PFSK-1 (cell line): ENCODE measurements around the gene ANKS1A.

Experiments used
- FOXP2 ChIP-seq: optimal IDR thresholded peaks from 2 replicates; pipeline ENCODE3; 2011; ENCODE audit warnings: borderline replicate concordance, control low read depth, inconsistent platforms; ENCODE audit not compliant: insufficient read depth; ENCODE audit errors: extremely low read length, extremely low read depth
- POLR2AphosphoS5 ChIP-seq: IDR thresholded peaks from 2 replicates; pipeline ENCODE4 v1.6.1; 2012; ENCODE audit warnings: low read depth, mild to moderate bottlenecking, control low read depth, low read length, moderate library complexity
- SIN3A ChIP-seq: IDR thresholded peaks from 2 replicates; pipeline ENCODE4 v1.6.1; 2012; ENCODE audit warnings: mild to moderate bottlenecking, low read length, moderate library complexity, borderline replicate concordance; ENCODE audit not compliant: insufficient read depth
- TAF1 ChIP-seq: IDR thresholded peaks from 2 replicates; pipeline ENCODE4 v1.6.1; 2012; ENCODE audit warnings: low read length, control low read depth, borderline replicate concordance; ENCODE audit not compliant: insufficient read depth

DNA sequence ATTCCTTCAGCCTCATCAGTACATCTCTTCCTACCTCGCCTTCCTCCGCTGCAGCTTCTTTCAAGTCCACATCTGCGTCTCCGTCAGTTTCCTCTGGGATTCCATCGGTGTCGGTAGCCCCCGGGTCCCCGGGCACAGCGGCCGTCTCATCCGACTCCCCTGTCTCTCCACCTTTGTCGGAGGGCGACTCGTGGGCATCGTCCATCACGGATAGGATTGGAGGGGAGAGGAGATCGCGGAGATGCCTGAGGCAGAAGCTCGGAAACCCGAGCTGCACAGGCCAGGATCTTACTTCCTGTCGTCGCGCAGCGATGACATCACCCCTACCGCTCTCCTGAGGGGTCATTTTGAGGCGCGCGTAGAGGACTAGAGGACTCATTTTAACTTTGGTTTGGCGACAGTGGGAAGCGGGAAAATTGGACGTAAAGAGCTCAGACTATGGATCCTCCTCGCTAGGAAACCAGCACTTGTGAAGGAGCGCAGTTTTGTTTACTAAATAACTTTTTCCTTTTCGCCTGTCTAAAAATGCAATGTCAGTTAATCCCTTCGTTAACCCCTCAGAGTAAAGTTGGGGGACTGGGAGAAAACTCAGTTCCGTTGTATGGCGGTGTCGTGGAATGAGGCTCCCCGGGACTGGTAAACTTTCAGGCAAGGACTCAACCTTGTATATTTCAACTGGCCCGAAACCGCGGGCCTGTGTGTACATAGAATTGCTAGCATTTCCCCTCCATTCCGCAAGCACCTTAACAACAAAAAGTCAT lies 1.1 kb upstream of the ANKS1A start, which contains the start of gene TAF11:
- TF ChIP-seq FOXP2, result peak; percentile 6
- no peak for TF ChIP-seq SIN3A
- TF ChIP-seq TAF1, result peak; percentile 85; the same call in 1 of the 2 replicates
- peak; percentile 95 for TF ChIP-seq POLR2AphosphoS5
